ENCODE results near the gene OR5M3.

The OR5M3 gene

DNA sequence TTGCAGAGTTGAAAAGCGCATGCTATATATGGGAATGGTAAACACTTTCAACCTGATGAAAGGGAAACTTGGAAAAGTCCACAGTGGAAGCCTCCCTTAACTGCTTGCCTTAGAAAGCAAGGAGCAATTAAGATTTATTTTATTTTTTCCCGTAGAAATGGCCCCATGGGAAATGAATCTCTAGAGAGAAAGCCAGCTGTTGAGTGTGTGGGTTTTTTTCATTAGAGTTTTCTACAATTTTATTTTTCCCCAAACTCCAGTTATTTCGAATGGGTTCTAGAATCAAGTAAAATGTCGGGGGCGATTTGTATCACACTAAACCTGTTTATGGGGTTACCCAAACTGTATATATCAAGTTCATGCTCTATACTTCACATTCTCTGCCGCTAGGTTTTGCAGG is at the start of gene OR5M3:
Gene OR5M3, minus strand, starts transcription at position 101 of the 400 bp plus-strand sequence. CDS start 2,855 bp downstream, outside the sequence.
- no peak for DNase-seq (ENCODE audit: low read depth in 2 of 3, low spot score in 1 of 3)

DNA sequence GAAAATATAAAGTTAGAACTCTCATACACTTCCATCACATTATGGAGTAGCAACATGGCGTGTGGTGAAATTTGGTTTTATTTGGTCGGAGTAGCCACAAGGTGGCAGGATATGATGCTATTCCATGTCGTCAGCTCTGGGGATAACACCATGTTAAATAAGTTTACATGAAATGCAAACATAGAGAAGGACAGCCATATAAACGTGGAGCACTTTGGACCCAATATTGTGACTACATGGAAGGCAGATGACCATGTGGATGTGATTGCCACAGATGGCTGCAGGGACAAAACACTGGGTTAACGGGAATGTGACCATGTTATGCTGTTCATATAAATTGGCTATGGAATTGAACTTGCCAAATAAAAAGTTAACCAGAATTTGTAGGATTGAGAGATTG is 48.9 kb upstream of the OR5M3 start:
- no peak for DNase-seq (ENCODE audit: low read depth in 2 of 3, low spot score in 1 of 3)

- DNase-seq (ENCODE audit: low read depth in 2 of 3, low spot score in 1 of 3) = no peak
Observed at GRCh38 chr11:56513280-56513679, 40.1 kb upstream of the OR5M3 start.

GRCh38 chr11:56509439-56509838 is 36.3 kb upstream of the OR5M3 start:
- DNase-seq (ENCODE audit: low read depth in 2 of 3, low spot score in 1 of 3) = no peak

DNA sequence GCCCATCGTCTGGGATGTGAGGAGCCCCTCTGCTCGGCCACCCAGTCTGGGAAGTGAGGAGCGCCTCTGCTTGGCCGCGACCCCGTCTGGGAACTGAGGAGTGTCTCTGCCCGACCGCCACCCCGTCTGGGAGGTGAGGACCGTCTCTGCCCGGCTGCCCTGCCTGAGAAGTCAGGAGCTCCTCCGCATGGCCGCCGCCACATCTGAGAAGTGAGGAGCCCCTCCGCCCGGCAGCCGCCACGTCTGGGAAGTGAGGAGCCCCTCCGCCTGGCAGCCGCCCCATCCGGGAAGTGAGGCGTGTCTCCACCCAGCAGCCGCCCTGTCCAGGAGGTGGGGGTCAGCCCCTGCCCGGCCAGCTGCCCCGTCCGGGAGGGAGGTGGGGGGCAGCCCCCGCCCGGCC is 23.9 kb upstream of the OR5M3 start:
- no peak for DNase-seq (ENCODE audit: low read depth in 2 of 3, low spot score in 1 of 3)

GRCh38 chr11:56495117-56495516 is 22.0 kb upstream of the OR5M3 start:
- DNase-seq (ENCODE audit: low read depth in 2 of 3, low spot score in 1 of 3) = no peak

- no peak for DNase-seq (ENCODE audit: low read depth in 2 of 3, low spot score in 1 of 3)
Observed at GRCh38 chr11:56491270-56491669, 18.1 kb upstream of the OR5M3 start, which contains the start of gene OR5M8. Gene OR5M8, minus strand, starts transcription at chr11:56491370. Its CDS starts 0 bp downstream, at chr11:56491370.

DNA sequence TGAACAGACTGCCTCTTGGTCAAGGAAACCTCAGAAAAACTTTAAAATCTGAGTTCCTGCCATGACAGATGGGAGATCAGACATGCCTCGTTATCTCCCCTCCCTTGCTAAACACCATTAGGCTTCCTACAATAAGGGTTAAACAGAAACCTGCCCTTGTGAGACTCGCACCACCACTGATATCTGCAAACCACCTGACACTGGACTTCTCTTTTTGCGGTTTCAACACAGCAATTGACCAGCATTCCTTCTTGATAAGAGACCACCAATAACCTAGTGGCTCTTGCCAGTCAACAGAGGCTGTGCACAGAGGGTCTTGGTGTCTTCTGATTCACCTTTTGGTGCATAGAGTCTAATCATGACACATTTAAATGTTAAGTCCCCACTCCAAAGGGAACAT is 13.6 kb upstream of the OR5M3 start:
- DNase-seq (ENCODE audit: low read depth in 2 of 3, low spot score in 1 of 3) = no peak

DNA sequence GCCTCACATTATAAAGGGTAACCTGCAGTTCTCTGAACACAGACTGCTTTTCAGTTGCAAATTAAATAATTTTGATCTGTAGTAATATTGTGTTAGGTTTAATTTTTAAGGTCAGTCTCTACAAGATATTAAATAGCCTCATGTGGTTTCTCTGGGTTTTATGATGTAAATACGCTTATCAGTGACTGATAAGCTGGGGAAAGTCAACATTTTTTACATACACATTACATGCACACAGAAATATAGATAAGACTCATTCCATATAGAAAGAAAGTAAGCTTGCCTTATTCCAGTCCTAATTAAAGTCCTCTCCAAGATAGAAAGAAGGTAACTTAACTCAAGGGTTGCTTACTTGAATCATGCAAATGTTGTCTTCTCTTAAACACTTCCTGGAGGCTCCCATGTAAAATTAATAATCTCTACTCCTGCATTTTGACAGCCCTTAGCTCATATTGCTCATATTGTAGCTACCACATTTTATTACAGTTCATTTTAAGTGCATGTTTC is 1.6 kb upstream of the OR5M3 start:
- DNase-seq (ENCODE audit: low read depth in 2 of 3, low spot score in 1 of 3) = no peak

DNA sequence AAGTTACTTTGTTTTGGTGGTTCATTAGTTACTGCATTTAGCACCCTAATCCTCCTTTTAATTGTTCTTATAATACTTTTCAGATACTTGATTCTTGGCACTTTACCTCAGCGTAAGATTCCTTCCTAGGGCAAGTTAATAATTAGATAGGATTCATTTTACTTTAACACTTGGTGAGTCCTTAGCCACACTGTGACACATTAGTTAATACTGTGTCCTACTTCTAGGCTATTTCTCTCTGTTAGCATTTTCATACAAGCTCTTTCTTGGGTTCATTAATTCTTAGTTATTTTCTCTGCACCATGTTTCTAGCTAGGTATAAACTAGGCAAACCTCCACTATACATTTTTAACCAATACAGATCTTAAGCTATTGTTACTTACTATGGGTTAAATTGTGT is 16.1 kb downstream of the OR5M3 start:
- DNase-seq (ENCODE audit: low read depth in 2 of 3, low spot score in 1 of 3) = no peak

DNA sequence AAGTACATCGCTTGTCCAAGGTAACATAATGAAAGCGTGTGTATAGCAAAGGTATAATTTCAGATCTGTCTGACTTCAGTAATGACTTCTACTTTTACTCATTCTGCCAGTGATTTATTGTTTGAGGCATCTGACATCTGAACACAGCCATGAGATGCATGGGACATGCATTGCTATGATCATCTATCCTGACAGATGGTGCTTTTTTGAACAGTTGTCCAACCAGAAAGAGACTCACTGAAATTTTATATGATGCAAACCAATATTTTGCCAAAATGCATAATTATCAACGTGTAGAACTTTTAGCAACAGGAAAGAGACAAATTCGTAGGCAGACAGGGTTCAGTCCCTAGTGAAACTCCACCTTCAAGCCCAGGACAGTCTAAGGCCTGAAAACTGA is 19.6 kb downstream of the OR5M3 start:
- no peak for DNase-seq (ENCODE audit: low read depth in 2 of 3, low spot score in 1 of 3)
